Uterus (tissue), 4 donors: ENCODE measurements around the gene CPED1. TPM values are rescaled to one million over a fixed set of nuclear protein-coding genes. Genes with fewer than 3 reads are reported as not detected.

Source experiments
- DNase-seq, 2 donors: peaks; one replicate each; pipeline ENCODE4 v3.0.0-alpha.2; 2019 to 2020
- H3K27ac ChIP-seq, 2 donors: fragments of 200-600 bp; sonication (generic); 1 replicate in 1 of 2; 2 replicates in 1 of 2; pipeline ENCODE4 v1.5.1; 2016 to 2018
- H3K27me3 ChIP-seq, 2 donors: fragments of 200-600 bp; sonication (generic); one replicate each; pipeline ENCODE4 v1.5.1; 2018 to 2019; ENCODE audit warnings: control low read depth in 1 of 2
- H3K36me3 ChIP-seq, 2 donors: fragments of 200-600 bp; sonication (generic); one replicate each; pipeline ENCODE4 v1.5.1; 2019; ENCODE audit warnings: control low read depth in 1 of 2
- H3K4me1 ChIP-seq, 2 donors: fragments of 200-600 bp; sonication (generic); one replicate each; pipeline ENCODE4 v1.5.1; 2018 to 2019; ENCODE audit warnings: control low read depth in 1 of 2
- H3K4me3 ChIP-seq, 2 donors: fragments of 200-600 bp; sonication (generic); 1 replicate in 1 of 2; 2 replicates in 1 of 2; pipeline ENCODE4 v1.5.1; 2018 to 2019; ENCODE audit warnings: mild to moderate bottlenecking in 1 of 2
- H3K9me3 ChIP-seq, 2 donors: fragments of 200-600 bp; sonication (generic); one replicate each; pipeline ENCODE4 v1.5.1; 2019; ENCODE audit warnings: control low read depth in 1 of 2
- POLR2A ChIP-seq, 2 donors: fragments of 450-650 bp; IDR thresholded peaks; one replicate each; pipeline ENCODE4 v1.6.1; 2016; ENCODE audit warnings: antibody characterized with exemption in 2 of 2, mild to moderate bottlenecking in 1 of 2, moderate library complexity in 1 of 2
- intact Hi-C: fragments of 100-400 bp; cut with DNase I; formaldehyde crosslinking; loops from one replicate; pipeline ENCODE4 v1.15.1; 2023; ENCODE audit warnings: low total_unique reads
- total RNA-seq, 4 donors: library from RNA; depleted of rRNA in 3 of 4; stranded (reverse); fragments of >200 nt in 3 of 4; gene quantifications; one replicate each; pipeline versions ENCODE4 v1.1.0 to v1.2.4, GENCODE V29; 2014 to 2023
- TF ChIP-seq, protein P1 (sequence below), 4 experiments: fragments of 200-600 bp in 2 of 4; fragments of 450-650 bp in 2 of 4; sonication (generic) in 2 of 4; IDR thresholded peaks; one replicate each; pipeline ENCODE4 v1.5.1; 2016 to 2019; ENCODE audit warnings: antibody characterized with exemption in 4 of 4, mild to moderate bottlenecking in 2 of 4, moderate library complexity in 1 of 4
- donor health status: DM: yes; HTN: yes; CAD: no.

CPED1 gene
- total RNA-seq, 4 donors from 2014 or later: 47.4 to 194 (median 59.2) TPM

- Histone ChIP-seq H3K27me3 (no peaks in the 10 kb centered on the region), H3K36me3 (no peaks in the 10 kb centered on the region), H3K9me3 (no peaks in the 10 kb centered on the region), H3K27ac (no peak overlapping the region), H3K4me3 (no peak overlapping the region), H3K4me1 (no peaks in the 10 kb centered on the region)
- no peak for DNase-seq
- TF ChIP-seq, protein P1, sequence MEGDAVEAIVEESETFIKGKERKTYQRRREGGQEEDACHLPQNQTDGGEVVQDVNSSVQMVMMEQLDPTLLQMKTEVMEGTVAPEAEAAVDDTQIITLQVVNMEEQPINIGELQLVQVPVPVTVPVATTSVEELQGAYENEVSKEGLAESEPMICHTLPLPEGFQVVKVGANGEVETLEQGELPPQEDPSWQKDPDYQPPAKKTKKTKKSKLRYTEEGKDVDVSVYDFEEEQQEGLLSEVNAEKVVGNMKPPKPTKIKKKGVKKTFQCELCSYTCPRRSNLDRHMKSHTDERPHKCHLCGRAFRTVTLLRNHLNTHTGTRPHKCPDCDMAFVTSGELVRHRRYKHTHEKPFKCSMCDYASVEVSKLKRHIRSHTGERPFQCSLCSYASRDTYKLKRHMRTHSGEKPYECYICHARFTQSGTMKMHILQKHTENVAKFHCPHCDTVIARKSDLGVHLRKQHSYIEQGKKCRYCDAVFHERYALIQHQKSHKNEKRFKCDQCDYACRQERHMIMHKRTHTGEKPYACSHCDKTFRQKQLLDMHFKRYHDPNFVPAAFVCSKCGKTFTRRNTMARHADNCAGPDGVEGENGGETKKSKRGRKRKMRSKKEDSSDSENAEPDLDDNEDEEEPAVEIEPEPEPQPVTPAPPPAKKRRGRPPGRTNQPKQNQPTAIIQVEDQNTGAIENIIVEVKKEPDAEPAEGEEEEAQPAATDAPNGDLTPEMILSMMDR (IDR thresholded peaks at IDR 0.05): no peak
- no peak for TF ChIP-seq POLR2A (IDR thresholded peaks at IDR 0.05)
- intact Hi-C loops: no loop called here
Measured at GRCh38 chr7:121169469-121169868, 181.0 kb downstream of the CPED1 start.

- no peaks in the 10 kb centered on the region for H3K4me1 ChIP-seq
- no peaks in the 10 kb centered on the region for H3K36me3 ChIP-seq
- TF ChIP-seq, protein P1 (IDR thresholded peaks at IDR 0.05): no peak
- TF ChIP-seq POLR2A (IDR thresholded peaks at IDR 0.05): no peak
- H3K27ac ChIP-seq: no peak overlapping the region
- intact Hi-C loops: no loop called here
- H3K27me3 ChIP-seq: no peaks in the 10 kb centered on the region
- DNase-seq: no peak
- H3K9me3 ChIP-seq: no peaks in the 10 kb centered on the region
- no peak overlapping the region for H3K4me3 ChIP-seq
Measured at GRCh38 chr7:121172484-121172883, 184.0 kb downstream of the CPED1 start.

DNA sequence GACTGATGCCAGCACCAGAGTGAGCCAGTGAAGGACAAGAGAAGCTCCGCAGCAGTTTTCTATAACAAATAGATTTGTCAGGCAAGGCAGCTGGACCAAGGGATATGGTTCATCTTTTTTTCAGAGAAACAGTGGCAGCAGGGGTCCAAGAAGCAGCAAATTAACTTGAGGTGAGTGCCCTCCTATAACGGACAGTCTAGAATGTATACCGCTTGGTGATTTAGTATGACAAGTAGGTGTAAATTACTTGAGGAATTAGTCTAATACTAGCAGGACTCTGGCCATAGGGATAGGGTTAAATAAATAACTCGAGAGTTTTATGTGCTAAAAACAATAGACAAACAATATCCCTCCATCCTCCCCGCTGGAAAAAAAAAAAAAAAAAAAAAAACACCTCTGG is 187.3 kb downstream of the CPED1 start:
- DNase-seq: no peak
- Histone ChIP-seq H3K4me3 (no peak overlapping the region), H3K4me1 (no peaks in the 10 kb centered on the region), H3K27me3 (no peaks in the 10 kb centered on the region), H3K27ac (no peak overlapping the region), H3K9me3 (no peaks in the 10 kb centered on the region), H3K36me3 (no peaks in the 10 kb centered on the region)
- TF ChIP-seq, protein P1 (IDR thresholded peaks at IDR 0.05): no peak
- no peak for TF ChIP-seq POLR2A (IDR thresholded peaks at IDR 0.05)
- intact Hi-C loops: no loop called here

GRCh38 chr7:121178452-121178851 is 189.9 kb downstream of the CPED1 start:
- no peak overlapping the region for H3K27ac ChIP-seq
- TF ChIP-seq, protein P1 (IDR thresholded peaks at IDR 0.05): no peak
- no peak for TF ChIP-seq POLR2A (IDR thresholded peaks at IDR 0.05)
- no peaks in the 10 kb centered on the region for H3K27me3 ChIP-seq
- no peak overlapping the region for H3K4me3 ChIP-seq
- intact Hi-C loops: no loop called here
- no peaks in the 10 kb centered on the region for H3K4me1 ChIP-seq
- no peak for DNase-seq
- no peaks in the 10 kb centered on the region for H3K9me3 ChIP-seq
- H3K36me3 ChIP-seq: no peaks in the 10 kb centered on the region

- intact Hi-C loops: no loop called here
- Histone ChIP-seq H3K27me3 (no peaks in the 10 kb centered on the region), H3K36me3 (no peaks in the 10 kb centered on the region), H3K4me1 (no peaks in the 10 kb centered on the region), H3K4me3 (no peak overlapping the region), H3K27ac (no peak overlapping the region), H3K9me3 (no peaks in the 10 kb centered on the region)
- no peak for DNase-seq
- TF ChIP-seq, protein P1 (IDR thresholded peaks at IDR 0.05): no peak
- no peak for TF ChIP-seq POLR2A (IDR thresholded peaks at IDR 0.05)
Measured at GRCh38 chr7:121178869-121179497, 190.5 kb downstream of the CPED1 start.
